ENCODE measurements around the gene RAD18.

DNA sequence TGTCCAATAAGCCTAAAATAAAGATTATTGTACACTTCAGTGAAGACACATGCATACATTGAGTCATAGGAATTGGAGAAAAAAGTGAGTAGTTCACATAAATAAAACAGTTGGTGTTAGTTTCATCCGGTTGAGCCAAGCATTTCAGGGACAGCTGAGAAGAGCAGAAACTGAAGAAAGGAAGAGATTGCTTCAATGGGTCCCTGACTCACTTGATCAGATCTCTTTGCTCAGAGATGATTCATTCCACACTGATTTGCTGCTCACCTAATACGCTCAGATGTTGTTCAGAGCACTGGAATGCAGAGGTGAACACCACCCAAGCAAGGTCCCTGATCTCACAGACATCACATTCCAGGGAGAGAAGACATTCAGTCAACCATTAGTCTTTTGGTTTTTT lies 93.7 kb downstream of the RAD18 start:
- TF ChIP-seq POLR2A (IDR thresholded peaks at IDR 0.05), result no peak
- TF ChIP-seq EP300 (IDR thresholded peaks at IDR 0.05), result no peak
